IPS-NIHi7 (cell line): Measurements from ENCODE around the gene THG1L.
"Not testable (repeated sequence)": the region's sequence is repeated elsewhere in the genome, so short reads cannot be mapped to it uniquely, and the experiment has no call there.

ENCODE experiments used
- DNase-seq: peaks from one replicate; pipeline ENCODE4 v3.0.0; 2012; ENCODE audit warnings: mixed read lengths; ENCODE audit errors: extremely low spot score

THG1L gene

DNA sequence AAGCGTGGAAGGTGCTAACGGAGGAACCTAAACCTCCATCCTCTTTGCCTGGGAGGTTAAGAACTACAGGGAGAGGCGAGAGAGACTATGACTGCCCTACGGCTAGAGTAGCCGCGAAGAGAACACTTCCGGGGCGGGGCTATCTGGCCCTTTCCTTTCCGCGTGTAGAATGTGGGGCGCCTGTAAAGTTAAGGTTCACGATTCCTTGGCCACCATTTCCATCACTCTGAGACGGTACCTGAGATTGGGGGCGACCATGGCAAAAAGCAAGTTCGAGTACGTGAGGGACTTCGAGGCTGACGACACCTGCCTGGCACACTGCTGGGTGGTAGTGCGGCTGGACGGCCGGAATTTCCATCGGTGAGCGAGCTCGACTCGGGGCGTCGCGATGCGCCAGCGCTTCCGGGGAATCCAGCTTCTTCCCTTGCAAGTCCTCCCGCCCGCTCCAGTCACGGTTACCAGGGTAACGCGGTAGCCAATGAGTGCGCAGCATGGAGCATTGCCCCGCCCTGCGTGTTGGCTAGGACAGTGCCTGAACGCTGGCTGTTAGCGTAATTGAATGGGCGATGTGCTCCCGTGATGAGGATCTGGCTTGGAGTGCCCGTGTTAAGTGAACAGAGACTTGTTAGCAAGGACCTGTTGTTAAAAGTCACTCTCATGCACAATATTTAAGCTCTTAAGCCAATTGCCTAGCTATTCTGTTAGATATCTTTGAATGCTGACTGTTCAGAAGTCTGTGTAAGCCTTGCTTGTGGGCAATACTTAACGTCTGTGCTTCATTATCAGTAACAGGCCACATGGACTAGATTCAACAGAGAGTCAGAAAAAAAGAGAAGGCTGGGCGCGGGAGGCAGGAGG lies at the start of gene THG1L:
Gene THG1L, plus strand, starts transcription at position 149 of the 858 bp plus-strand sequence. Its CDS starts 21 bp downstream, at position 170.
- DNase-seq = peak; percentile 99

DNA sequence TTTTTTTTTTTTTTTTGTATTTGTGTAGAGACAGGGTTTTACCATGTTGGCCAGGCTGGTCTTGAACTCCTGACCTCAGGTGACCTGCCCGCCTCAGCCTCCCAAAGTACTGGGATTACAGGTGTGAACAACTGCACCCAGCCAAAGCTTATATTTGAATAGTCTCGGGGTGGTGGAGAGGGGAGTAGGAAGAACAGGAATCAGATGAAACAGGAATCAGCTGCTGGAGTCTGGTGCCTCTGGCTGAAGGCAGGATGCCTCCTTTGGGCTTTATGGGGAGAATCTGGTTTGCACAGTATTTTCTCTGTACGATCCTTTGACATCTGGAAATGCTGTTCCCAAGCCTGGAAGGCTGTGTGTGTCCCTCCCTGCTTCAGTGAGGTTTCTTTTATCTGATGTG lies 49.0 kb upstream of the THG1L start:
- DNase-seq = no peak

DNA sequence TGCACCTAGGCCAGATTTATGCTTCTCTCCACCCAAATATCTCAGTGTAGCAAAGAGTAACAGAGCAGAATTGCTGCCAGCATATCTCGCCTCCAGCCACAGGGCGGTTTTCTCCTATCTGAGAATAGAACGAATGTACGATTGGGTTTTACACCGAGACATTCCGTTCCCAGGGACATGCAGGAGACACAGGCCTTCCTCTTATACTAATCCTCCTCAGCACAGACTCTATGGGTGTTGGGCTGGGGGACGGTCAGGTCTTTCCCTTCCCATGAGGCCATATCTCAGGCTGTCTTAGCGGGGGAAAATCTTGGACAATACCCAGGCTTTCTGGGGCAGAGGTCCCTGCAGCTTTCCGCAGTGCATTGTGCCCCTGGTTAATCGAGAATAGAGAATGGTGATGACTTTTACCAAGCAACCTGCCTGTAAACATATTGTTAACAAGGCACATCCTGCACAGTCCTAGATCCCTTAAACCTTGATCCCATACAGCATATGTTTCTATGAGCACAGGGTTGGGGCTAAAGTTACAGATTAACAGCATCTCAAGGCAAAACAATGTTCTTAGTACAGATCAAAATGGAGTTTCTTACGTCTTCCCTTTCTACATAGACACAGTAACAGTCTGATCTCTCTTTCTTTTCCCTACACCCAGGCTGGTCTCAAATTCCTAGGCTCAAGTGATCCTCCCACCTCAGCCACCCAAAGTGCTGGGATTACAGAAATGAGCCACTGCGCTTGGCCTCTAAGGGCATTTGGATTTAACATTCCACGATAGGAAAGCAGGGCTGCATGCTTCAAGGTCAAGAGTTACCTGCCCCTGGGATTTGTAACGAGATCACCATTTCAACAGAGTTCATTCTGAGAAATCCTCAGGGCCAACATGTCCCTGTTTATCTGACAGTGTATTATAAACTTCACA lies 44.7 kb upstream of the THG1L start:
- not testable (repeated sequence) for DNase-seq

DNA sequence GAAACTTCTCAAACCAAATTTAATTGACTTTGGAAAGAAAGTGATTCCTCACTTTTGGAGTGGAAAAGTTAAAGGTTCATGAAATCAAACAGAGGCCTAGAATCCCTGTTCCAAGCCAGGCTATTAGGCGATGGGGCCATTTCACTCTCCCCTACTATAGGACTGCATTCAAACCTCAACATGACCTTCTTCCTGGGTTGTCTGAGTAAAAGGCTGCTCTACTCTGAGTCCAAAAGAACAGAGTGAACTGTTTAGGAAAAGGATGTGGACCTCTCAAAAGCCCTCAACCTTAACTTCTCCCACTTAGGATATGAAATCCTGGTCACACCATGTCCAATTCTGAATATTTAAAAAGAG lies 44.0 kb upstream of the THG1L start:
- DNase-seq = no peak

DNA sequence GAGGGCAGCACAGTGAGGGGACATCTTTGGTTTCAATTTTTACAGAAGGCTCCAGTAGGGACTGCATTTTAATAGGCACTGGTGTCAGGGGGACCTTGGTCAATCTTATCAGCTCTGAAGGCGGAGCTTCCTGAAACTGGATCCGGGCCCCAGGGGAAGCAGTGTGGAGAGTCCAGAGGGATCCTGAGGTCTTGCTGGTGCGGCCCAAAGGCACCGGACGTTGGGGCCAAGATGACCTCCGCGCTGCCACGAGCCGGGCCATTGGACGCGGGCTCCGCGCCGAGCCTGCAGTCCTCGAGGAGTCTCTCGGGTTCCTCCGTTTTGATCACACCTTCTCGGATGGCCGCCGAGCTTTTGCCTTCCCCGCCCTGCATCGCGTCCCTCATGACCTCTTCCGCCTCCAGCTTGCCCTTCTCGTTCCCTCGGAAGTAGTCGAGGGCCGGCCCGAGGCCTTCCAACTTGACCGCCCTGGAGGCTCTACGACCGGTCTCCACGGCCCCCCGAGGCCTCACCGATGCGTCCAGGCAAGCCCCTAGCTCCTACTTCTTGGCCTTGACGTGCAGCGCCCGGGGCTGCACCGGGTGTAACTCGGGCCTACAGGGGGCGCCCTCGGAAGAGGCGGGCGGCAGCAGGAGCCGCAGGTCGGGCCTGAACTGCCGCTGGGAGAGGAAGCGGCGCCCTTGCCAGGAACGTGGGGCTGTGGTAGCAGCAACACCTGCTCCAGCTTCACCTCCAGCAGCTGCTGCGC lies 41.1 kb upstream of the THG1L start:
- peak; percentile 35 for DNase-seq

DNA sequence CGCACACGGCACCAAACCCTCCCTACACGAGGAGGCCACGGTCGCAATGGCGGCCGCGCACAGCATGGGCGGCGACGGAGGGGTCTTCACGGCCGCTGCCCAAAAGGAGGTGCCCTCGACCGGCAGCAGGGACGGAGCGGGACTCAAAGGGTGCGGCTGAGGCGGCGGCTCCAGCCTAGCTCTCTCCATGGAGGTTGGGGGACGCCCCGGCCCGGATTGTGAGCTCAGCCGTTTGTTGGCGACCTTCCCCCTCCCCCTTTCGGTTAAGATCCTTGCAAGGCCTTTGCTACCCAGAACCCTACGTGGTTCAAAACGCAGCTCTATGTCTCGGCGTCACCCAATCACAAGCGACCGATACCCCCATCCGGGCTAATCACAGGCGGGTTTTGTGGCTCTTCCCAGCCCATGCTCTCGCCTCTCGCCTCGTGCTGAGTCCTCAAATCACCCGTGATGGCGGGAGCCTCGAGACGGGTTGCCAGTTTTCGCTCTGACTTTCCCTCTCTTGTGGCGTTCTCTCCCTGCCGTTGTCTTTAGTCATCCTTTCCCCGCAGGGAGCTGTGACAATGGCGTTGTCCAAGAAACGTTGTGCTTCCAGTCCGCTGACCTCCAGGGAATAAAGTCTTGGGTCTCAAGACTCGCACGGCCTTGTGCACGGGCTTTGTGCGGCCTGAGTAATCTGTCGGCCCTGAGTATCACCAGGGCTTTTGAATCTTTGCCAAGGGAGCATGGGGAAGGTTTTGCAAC lies 40.4 kb upstream of the THG1L start:
- DNase-seq = no peak

DNA sequence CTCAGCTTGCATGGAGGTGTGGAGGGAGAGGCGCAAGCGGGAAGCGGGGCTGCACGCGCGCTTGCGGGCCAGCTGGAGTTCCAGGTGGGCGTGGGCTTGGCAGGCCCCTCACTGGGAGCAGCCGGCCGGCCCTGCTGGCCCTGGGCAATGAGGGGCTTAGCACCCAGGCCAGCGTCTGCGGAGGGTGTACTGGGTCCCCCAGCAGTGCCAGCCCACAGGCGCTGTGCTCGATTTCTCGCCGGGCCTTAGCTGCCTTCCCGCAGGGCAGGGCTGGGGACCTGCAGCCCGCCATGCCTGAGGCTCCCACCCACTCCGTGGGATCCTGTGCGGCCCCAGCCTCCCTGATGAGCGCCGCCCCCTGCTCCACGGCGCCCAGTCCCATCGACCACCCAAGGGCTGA lies 37.4 kb upstream of the THG1L start:
- not testable (repeated sequence) for DNase-seq

DNA sequence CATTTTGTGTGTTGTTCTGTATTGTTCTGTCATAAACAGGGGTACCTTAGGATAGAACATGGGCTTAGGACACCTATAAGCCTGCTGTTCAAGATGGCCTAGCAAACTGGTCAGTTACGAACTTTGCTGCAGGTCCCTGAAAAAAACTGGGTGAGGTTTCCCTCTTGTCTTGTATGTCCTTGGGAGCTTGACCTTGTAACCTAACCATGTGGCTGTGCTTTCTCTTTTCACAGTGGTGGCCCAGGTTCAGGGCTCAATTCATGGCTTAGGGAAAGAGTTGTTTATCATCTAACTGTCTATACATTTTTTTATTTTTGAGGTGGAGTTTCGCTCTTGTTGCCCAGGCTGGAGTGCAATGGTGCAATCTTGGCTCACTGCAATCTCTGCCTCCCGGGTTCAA lies 35.1 kb upstream of the THG1L start:
- DNase-seq = not testable (repeated sequence)

DNA sequence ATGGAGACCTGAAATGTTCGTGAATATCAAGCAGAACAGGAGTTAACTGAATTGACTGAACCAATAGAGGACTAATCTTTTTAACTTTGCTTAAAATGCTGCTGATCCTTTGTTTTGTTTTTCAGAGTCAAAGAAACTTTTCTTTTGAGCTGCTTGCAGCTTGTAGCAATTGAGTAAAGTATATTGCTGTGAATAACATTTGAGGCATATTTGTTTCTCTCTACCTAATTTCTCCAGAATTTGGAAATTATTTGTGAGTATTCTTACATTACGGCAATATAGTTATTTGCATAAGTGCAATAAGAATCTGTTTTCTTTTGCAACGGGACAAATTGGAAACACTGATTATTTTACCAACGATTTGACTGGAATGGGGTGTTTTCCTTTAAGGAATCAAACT lies 32.5 kb upstream of the THG1L start:
- not testable (repeated sequence) for DNase-seq

DNA sequence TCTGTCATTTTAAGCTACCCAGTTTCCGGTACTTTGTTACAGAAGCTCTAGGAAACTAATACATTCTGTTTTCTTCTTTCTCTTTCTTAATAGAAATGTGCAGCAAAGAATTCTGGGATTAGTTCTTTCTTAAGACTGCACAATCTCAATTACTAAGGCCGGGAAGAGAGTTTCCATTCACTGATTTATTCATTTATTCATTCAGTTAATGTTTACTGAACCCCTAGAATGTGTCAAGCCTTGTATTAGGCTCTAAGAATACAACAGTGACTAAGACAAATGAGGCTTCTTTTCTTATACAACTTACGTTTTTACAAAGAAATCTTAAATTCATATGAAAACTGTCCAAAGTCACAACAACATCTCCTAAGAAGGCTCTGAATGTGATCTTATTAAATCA lies 27.5 kb upstream of the THG1L start:
- DNase-seq = no peak

DNA sequence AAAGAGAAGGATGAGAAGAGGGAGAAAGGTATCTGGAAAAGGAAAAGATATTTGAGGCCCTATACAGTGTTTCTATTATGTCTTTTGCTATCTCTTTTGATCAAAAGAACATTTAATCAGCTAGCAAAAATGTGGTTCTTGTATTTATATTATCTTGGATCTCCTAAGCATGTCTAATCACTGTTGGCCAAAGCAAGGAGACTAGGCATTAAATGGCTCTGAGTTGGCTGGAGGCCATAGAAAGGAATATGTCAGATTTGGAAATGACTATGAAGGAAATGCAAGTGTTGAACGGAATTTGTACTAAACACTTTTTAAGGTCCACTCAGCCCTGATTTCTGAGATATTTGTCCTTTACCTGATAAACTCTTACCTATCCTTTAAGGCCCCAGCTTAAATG lies 22.4 kb upstream of the THG1L start:
- no peak for DNase-seq

DNA sequence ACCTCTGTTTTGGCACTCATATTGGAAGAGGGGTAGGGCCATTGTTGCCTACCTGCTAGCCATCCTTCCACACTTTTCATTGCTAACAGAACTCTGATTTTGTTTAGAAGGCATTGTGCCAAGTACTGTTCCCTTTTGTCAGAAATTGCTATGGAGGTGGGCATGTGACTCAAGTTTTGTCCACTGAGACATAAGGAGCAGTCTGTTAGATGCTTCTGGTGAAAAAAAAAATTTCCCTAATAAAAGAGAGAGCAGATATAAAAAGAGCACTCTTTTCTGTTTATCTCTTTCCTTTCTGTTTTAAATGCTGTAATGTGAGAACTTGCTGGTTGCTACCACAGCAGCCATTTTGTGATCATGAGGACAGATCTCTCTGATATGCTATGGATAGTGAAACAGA lies 21.9 kb upstream of the THG1L start:
- no peak for DNase-seq

DNA sequence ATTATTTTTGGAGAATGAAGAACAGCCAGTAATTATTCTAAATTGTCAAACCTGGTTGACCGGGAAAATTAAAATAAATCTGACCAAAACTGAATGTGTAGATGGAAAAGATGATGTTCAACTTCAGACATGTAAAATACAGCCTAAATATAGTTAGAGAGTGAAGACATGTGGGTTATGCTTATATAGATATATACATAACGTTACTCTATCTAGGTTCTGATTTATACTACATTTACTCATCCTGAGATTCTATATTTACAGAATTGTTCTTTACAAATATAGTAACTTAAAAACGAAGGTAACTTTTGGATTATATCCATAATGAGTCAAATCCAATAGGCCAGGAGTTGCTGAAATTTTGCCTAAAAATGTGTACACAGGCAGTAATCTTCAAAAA lies 20.8 kb upstream of the THG1L start:
- no peak for DNase-seq

DNA sequence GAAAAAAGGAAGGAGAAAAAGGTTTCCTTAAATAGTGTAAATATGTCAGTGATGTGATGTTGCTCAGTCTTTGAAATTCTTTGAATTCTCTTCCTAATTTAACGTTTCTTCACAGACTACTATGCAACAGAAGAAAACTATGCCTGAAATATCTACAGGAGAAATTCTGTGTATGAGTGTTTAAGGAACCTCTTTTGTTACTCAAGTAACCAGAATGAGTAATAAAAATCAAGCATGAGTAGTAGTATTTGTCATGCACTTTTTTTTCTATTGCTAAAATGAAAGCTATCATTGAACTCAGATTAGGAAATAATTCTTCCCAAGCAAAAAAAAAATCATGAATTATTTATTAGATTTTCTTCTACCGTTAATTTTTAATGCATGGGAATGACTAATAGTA lies 20.3 kb upstream of the THG1L start:
- no peak for DNase-seq

DNA sequence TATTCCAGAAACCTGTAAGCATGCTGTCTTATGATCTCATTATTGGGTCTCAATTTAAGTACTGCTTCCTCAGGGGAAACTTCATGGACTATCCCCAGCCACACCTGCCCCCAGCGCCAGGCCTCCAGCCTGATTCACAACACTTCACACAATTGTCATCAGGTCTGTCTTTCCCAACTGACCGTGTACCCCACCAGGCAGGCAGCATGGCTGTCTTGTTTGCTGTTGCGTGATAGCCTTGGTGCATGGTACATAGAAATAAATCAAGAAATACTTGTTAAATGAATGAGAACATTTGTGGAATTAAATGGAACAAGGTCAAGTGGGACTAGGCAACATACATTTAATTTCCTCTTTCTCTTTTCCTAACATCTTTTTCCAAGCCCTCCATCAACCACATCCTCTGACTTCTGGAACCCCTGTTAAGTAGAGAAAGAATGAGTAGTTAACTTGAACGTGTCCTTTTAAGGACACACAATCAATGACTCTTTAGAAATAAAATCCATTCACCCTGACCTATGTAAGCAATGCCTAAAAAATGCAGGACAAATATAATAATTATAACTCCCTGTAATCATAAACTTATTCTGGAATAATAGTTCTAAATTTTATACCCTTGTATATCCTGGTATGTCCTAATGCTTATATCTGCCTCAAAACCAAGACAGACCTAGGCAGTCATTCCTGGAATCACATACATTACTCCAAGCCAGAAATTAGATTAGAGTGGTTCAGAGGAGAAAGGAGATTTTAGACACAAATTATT lies 17.2 kb upstream of the THG1L start:
- DNase-seq = no peak

DNA sequence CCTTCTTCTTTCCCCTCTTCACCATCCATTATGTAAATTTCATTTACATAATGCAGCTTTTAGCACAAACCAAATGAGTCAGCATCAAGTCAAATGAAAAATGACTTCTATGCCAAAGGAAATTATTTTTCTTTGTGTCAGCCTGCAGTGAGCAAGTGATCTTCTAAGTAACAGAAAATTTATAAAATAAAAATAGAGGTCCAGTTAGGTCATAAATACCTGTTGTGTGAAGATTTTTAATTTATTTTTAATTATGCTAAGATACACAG lies 16.7 kb upstream of the THG1L start:
- DNase-seq = no peak

DNA sequence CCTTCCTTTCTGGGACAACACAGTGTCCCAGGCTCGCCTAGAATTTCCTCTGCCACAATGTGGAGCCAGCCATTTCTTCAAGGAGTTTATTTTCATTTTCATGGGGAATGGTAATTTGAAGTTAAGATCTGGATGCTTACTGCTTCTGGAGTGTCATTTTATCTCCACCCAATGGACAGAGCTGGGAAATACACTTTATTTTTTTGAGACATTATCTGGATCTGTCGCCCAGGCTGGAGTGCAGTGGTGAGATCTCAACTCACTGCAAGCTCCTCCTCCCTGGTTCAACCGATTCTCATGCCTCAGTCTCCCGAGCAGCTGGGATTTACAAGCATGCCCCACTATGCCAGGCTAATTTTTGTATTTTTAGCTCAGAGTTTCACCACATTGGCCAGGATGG lies 12.7 kb upstream of the THG1L start:
- peak; percentile 41 for DNase-seq

DNA sequence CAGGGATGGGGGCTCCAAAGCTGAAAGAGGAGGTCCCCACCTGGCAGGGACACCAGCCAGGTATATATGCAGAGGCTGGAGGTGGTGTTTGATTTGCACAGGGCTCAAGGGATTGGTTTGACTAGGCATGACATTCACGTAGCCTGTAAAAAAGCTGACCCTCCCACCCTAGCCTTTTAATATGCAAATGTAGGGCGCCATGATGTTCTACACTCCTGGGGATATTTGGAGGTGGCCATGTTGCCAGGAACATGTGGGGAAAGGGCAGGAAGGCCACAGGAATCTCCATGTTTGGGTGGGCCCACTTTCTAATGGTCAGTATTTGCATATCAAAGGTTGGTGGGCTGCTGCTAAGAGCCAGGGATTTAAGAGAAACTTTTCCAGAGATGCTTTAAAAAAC lies 12.0 kb upstream of the THG1L start:
- DNase-seq = no peak

DNA sequence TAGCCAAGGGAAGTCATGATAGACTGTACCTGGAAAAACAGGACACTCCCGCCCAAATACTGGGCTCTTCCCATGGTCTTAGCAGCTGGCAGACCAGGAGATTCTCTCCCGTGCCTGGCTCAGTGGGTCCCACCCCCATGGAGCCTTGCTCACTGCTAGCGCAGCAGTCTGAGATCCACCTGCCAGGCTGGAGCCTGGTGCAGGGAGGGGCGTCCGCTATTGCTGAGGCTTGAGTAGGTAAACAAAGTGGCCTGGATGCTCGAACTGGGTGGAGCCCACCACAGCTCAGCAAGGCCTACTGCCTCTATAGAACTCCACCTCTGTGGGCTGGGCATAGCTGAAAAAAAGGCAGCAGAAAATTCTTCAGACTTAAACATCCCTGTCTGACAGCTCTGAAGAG lies 10.1 kb upstream of the THG1L start:
- no peak for DNase-seq

DNA sequence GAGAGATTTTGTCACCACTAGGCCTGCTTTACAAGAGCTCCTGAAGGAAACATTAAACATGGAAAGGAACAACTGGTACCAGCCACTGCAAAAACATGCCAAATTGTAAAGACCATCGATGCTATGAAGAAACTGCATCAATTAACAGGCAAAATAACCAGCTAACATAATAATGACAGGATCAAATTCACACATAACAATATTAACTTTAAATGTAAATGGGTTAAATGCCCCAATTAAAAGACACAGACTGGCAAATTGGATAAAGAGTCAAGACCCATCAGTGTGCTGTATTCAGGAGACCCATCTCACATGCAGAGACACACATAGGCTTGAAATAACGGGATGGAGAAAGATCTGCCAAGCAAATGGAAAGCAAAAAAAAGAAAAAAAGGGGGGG lies 8.3 kb upstream of the THG1L start:
- DNase-seq = not testable (repeated sequence)

DNA sequence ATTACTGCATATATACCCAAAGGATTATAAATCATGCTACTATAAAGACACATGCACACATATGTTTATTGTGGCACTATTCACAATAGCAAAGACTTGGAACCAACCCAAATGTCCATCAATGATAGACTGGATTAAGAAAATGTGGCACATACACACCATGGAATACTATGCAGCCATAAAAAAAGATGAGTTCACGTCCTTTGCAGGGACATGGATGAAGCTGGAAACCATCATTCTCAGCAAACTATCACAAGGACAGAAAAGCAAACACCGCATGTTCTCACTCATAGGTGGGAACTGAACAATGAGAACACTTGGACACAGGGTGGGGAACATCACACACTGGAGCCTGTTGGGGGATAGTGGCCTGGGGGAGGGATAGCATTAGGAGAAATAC lies 4.6 kb upstream of the THG1L start:
- not testable (repeated sequence) for DNase-seq
